Activated CD4-positive, alpha-beta T cell treated with anti-CD3 and anti-CD28 coated beads, Interleukin-2, amount 10 ng/mL, durations not matched to agents 24 days and 14 days (primary cell): ENCODE measurements around the gene ALKBH4. TPM values are rescaled to one million over a fixed set of nuclear protein-coding genes. Genes with fewer than 3 reads are reported as not detected.
"Not testable (repeated sequence)": the region's sequence is repeated elsewhere in the genome, so short reads cannot be mapped to it uniquely, and the experiment has no call there.

Experiments
- DNase-seq: peaks from one replicate; pipeline ENCODE4 v3.0.0; 2022
- H3K27ac Mint-ChIP-seq: one replicate; pipeline ENCODE4 v1.8.0; 2022; ENCODE audit warnings: mild to moderate bottlenecking, mixed read lengths
- H3K27me3 Mint-ChIP-seq: one replicate; pipeline ENCODE4 v1.8.0; 2022; ENCODE audit warnings: mixed read lengths
- H3K36me3 Mint-ChIP-seq: one replicate; pipeline ENCODE4 v1.8.0; 2022; ENCODE audit warnings: low read depth, mild to moderate bottlenecking, mixed read lengths
- H3K4me1 Mint-ChIP-seq: one replicate; pipeline ENCODE4 v1.8.0; 2021; ENCODE audit warnings: mixed read lengths
- H3K4me3 Mint-ChIP-seq: one replicate; pipeline ENCODE4 v1.8.0; 2022; ENCODE audit warnings: mild to moderate bottlenecking, moderate library complexity, mixed read lengths
- H3K9me3 Mint-ChIP-seq: one replicate; pipeline ENCODE4 v1.8.0; 2021; ENCODE audit warnings: mixed read lengths
- intact Hi-C: fragments of 100-400 bp; cut with micrococcal nuclease; formaldehyde crosslinking; loops from one replicate; pipeline ENCODE4 v1.15.1; 2023
- total RNA-seq: library from RNA; stranded (reverse); gene quantifications from 2 replicates; pipeline ENCODE4 v1.2.3, GENCODE V29; 2022

The ALKBH4 gene
- total RNA-seq, 1 donor from 2014 or later = 10.9 TPM

- H3K4me3 Mint-ChIP-seq, intact Hi-C loops, H3K27me3 Mint-ChIP-seq, H3K9me3 Mint-ChIP-seq, H3K27ac Mint-ChIP-seq, H3K36me3 Mint-ChIP-seq, DNase-seq, H3K4me1 Mint-ChIP-seq: not testable (repeated sequence)
Measured at GRCh38 chr7:102493220-102493935, 28.7 kb upstream of the ALKBH4 start.

GRCh38 chr7:102490529-102491075 lies 25.9 kb upstream of the ALKBH4 start:
- H3K27ac Mint-ChIP-seq, H3K4me3 Mint-ChIP-seq, H3K9me3 Mint-ChIP-seq, H3K27me3 Mint-ChIP-seq, intact Hi-C loops, H3K36me3 Mint-ChIP-seq, H3K4me1 Mint-ChIP-seq: not testable (repeated sequence)
- peak; percentile 93 for DNase-seq

- DNase-seq, H3K27ac Mint-ChIP-seq, H3K27me3 Mint-ChIP-seq, H3K9me3 Mint-ChIP-seq, intact Hi-C loops, H3K36me3 Mint-ChIP-seq, H3K4me3 Mint-ChIP-seq, H3K4me1 Mint-ChIP-seq: not testable (repeated sequence)
Measured at GRCh38 chr7:102484317-102484716, 19.7 kb upstream of the ALKBH4 start.

- H3K27ac Mint-ChIP-seq, H3K36me3 Mint-ChIP-seq, H3K4me3 Mint-ChIP-seq, H3K27me3 Mint-ChIP-seq, H3K9me3 Mint-ChIP-seq, H3K4me1 Mint-ChIP-seq, intact Hi-C loops: not testable (repeated sequence)
- DNase-seq = peak; percentile 31
Measured at GRCh38 chr7:102481962-102482361, 17.3 kb upstream of the ALKBH4 start.

GRCh38 chr7:102479982-102480637 lies 15.4 kb upstream of the ALKBH4 start:
- H3K4me3 Mint-ChIP-seq, H3K36me3 Mint-ChIP-seq, H3K4me1 Mint-ChIP-seq, H3K27me3 Mint-ChIP-seq, intact Hi-C loops, H3K9me3 Mint-ChIP-seq, H3K27ac Mint-ChIP-seq: not testable (repeated sequence)
- peak; percentile 81 for DNase-seq

GRCh38 chr7:102479209-102479584 lies 14.5 kb upstream of the ALKBH4 start:
- H3K4me3 Mint-ChIP-seq, DNase-seq, H3K27me3 Mint-ChIP-seq, H3K27ac Mint-ChIP-seq, H3K36me3 Mint-ChIP-seq, H3K9me3 Mint-ChIP-seq, H3K4me1 Mint-ChIP-seq, intact Hi-C loops: not testable (repeated sequence)

- H3K27me3 Mint-ChIP-seq, H3K4me1 Mint-ChIP-seq, intact Hi-C loops, H3K36me3 Mint-ChIP-seq, H3K9me3 Mint-ChIP-seq: not testable (repeated sequence)
- Mint-ChIP-seq H3K4me3 (peak within 1 kb of the TSS; percentile 87), H3K27ac (peak within 1 kb of the TSS; percentile 83)
- DNase-seq = peak; percentile 97
Measured at GRCh38 chr7:102478314-102479208, 13.9 kb upstream of the ALKBH4 start, which contains the start of gene POLR2J. Gene POLR2J, minus strand, starts transcription at chr7:102478922. Its CDS starts 62 bp downstream, at chr7:102478860.

GRCh38 chr7:102474736-102475435 lies 10.2 kb upstream of the ALKBH4 start:
- H3K4me1 Mint-ChIP-seq, intact Hi-C loops, H3K9me3 Mint-ChIP-seq, H3K4me3 Mint-ChIP-seq, H3K27ac Mint-ChIP-seq, H3K27me3 Mint-ChIP-seq: not testable (repeated sequence)
- peaks cover 13% of the 10 kb centered on the region for H3K36me3 Mint-ChIP-seq
- DNase-seq = peak; percentile 45

GRCh38 chr7:102474116-102474515 lies 9.5 kb upstream of the ALKBH4 start:
- H3K27ac Mint-ChIP-seq, H3K4me1 Mint-ChIP-seq, H3K9me3 Mint-ChIP-seq, intact Hi-C loops, H3K27me3 Mint-ChIP-seq, H3K4me3 Mint-ChIP-seq: not testable (repeated sequence)
- H3K36me3 Mint-ChIP-seq = peaks cover 13% of the 10 kb centered on the region
- DNase-seq = peak; percentile 47

GRCh38 chr7:102473271-102473991 lies 8.8 kb upstream of the ALKBH4 start:
- H3K9me3 Mint-ChIP-seq = no peaks in the 10 kb centered on the region
- H3K4me1 Mint-ChIP-seq = no peaks in the 10 kb centered on the region
- intact Hi-C loops = no loop called here

GRCh38 chr7:102472126-102473041 lies 7.7 kb upstream of the ALKBH4 start:
- H3K4me1 Mint-ChIP-seq = no peaks in the 10 kb centered on the region
- no peaks in the 10 kb centered on the region for H3K27me3 Mint-ChIP-seq
- intact Hi-C loops = no loop called here
- no peak overlapping the region for H3K27ac Mint-ChIP-seq
- H3K4me3 Mint-ChIP-seq = no peak overlapping the region
- H3K36me3 Mint-ChIP-seq = peaks cover 13% of the 10 kb centered on the region
- DNase-seq = peak; percentile 56
- no peaks in the 10 kb centered on the region for H3K9me3 Mint-ChIP-seq

More at GRCh38 chr7:102473271-102473991, 8.8 kb upstream of the ALKBH4 start:
- DNase-seq = peak; percentile 53
- Mint-ChIP-seq H3K36me3 (peaks cover 13% of the 10 kb centered on the region), H3K27me3 (no peaks in the 10 kb centered on the region), H3K27ac (no peak overlapping the region), H3K4me3 (no peak overlapping the region)

- no peak for DNase-seq
- intact Hi-C loops = no loop called here
Measured at GRCh38 chr7:102471791-102472125, 7.1 kb upstream of the ALKBH4 start.

More at GRCh38 chr7:102471791-102472125, 7.1 kb upstream of the ALKBH4 start:
- Mint-ChIP-seq H3K27me3 (no peaks in the 10 kb centered on the region), H3K36me3 (peaks cover 13% of the 10 kb centered on the region), H3K4me3 (no peak overlapping the region), H3K27ac (no peak overlapping the region), H3K4me1 (peaks cover 2% of the 10 kb centered on the region), H3K9me3 (no peaks in the 10 kb centered on the region)
